SK-N-SH (cell line): ENCODE measurements around the gene RPS28.

ENCODE experiments used
- CTCF ChIP-seq: fragments of 200-600 bp; sonication (generic); IDR thresholded peaks from 2 replicates; pipeline ENCODE4 v1.6.1; 2017; ENCODE audit warnings: antibody characterized with exemption, mild to moderate bottlenecking, moderate library complexity
- EZH2phosphoT487 ChIP-seq: fragments of 200-600 bp; sonication (generic); IDR thresholded peaks from 2 replicates; pipeline ENCODE4 v1.6.1; 2017; ENCODE audit warnings: low read depth, mixed run types, mild to moderate bottlenecking, antibody characterized with exemption, moderate library complexity, borderline replicate concordance
- FOSL2 ChIP-seq: IDR thresholded peaks from 2 replicates; pipeline ENCODE4 v1.4.0; 2012; ENCODE audit warnings: low read depth, mild to moderate bottlenecking, moderate library complexity, borderline replicate concordance
- JUND ChIP-seq: IDR thresholded peaks from 2 replicates; pipeline ENCODE4 v1.4.0; 2012
- MAX ChIP-seq: IDR thresholded peaks from 2 replicates; pipeline ENCODE4 v1.4.0; 2012; ENCODE audit warnings: low read depth
- NFIC ChIP-seq: IDR thresholded peaks from 2 replicates; pipeline ENCODE4 v1.4.0; 2012; ENCODE audit warnings: borderline replicate concordance
- PBX3 ChIP-seq: IDR thresholded peaks from 2 replicates; pipeline ENCODE4; 2012
- ZBTB33 ChIP-seq: IDR thresholded peaks from 2 replicates; pipeline ENCODE4 v1.4.0; 2012; ENCODE audit warnings: low read depth, borderline replicate concordance

- TF ChIP-seq JUND, result no peak
- no peak for TF ChIP-seq ZBTB33
- no peak for TF ChIP-seq FOSL2
- no peak for TF ChIP-seq MAX
- no peak for TF ChIP-seq NFIC
- no peak for TF ChIP-seq EZH2phosphoT487
- TF ChIP-seq PBX3, result no peak
- TF ChIP-seq CTCF, result no peak
Measured at GRCh38 chr19:8370176-8371010, 49.1 kb downstream of the RPS28 start.
